Endothelial cell of umbilical vein (primary cell): ENCODE measurements around the gene SCUBE3. TPM values are rescaled to one million over a fixed set of nuclear protein-coding genes. Genes with fewer than 3 reads are reported as not detected.

Source experiments
- BruUV-seq: library from RNA; stranded (reverse); fragments of 400-500 nt; replicated peaks from 2 replicates; lab custom pipeline; 2021; lab: Mats Ljungman, UMichigan
- CTCF ChIA-PET: fragments of 300-600, 350-600 bp; sonication (Branson Sonifier 250); formaldehyde crosslinking; loops from one replicate; lab custom pipeline; 2021; ENCODE audit warnings: antibody characterized with exemption, inconsistent platforms; lab: Charles Lee
- POLR2A ChIA-PET: fragments of 300-600, 350-600 bp; sonication (Branson Sonifier 250); formaldehyde crosslinking; loops from one replicate; lab custom pipeline; 2021; ENCODE audit warnings: antibody characterized with exemption, inconsistent platforms; lab: Charles Lee
- DNase-seq: peaks from one replicate; pipeline ENCODE4 v3.0.0-alpha.2; 2011; ENCODE audit warnings: low read depth, low spot score
- FAIRE-seq: peaks from 2 replicates; lab custom pipeline; 2011; peaks lifted over from hg19 to GRCh38; lab: Jason Lieb, UNC
- H2AFZ ChIP-seq: 2 replicates; pipeline ENCODE4 v1.6.0; 2012; ENCODE audit warnings: low read depth, low read length, control low read depth, inconsistent platforms
- H3K27ac ChIP-seq: 2 replicates; pipeline ENCODE4 v1.5.1; 2011; ENCODE audit warnings: low read depth, mild to moderate bottlenecking, control low read depth, low read length, moderate library complexity; ENCODE audit not compliant: insufficient read depth
- H3K27me3 ChIP-seq, 2 experiments: 2 replicates each; pipeline versions ENCODE4 v1.6.0 to v1.6.1; 2011; ENCODE audit warnings: low read length in 2 of 2, mixed read lengths in 1 of 2; ENCODE audit not compliant: control insufficient read depth in 2 of 2, insufficient read depth in 2 of 2
- H3K36me3 ChIP-seq, 2 experiments: 2 replicates in 1 of 2; 3 replicates in 1 of 2; pipeline ENCODE4 v1.5.1; 2011; ENCODE audit warnings: low read length in 2 of 2, mild to moderate bottlenecking in 1 of 2, moderate library complexity in 1 of 2; ENCODE audit not compliant: control insufficient read depth in 2 of 2, insufficient read depth in 2 of 2; ENCODE audit errors: extremely low read depth in 1 of 2
- H3K4me1 ChIP-seq: 3 replicates; pipeline ENCODE4 v1.5.1; 2011; ENCODE audit warnings: mild to moderate bottlenecking, low read length; ENCODE audit not compliant: control insufficient read depth, insufficient read depth; ENCODE audit errors: extremely low read depth
- H3K4me2 ChIP-seq: 2 replicates; pipeline ENCODE4 v1.6.1; 2011; ENCODE audit warnings: low read length, control low read depth, mixed read lengths; ENCODE audit not compliant: insufficient read depth
- H3K4me3 ChIP-seq, 3 experiments: fragments of 200-600 bp in 1 of 3; sonication (generic), shearing (Covaris generic) in 1 of 3; replicated peaks in 1 of 3; 2 replicates each; pipeline ENCODE4 v1.5.1; 2011 to 2016; ENCODE audit warnings: control low read depth in 3 of 3, low read length in 3 of 3, mild to moderate bottlenecking in 2 of 3, inconsistent platforms in 1 of 3, low read depth in 1 of 3, moderate library complexity in 1 of 3; ENCODE audit not compliant: insufficient read depth in 1 of 3
- H3K79me2 ChIP-seq: 2 replicates; pipeline ENCODE4 v1.6.0; 2012; ENCODE audit warnings: low read length, inconsistent platforms; ENCODE audit not compliant: control insufficient read depth, insufficient read depth
- H3K9ac ChIP-seq: replicated peaks from 2 replicates; pipeline ENCODE3; 2011; ENCODE audit warnings: low read length, control low read depth; ENCODE audit not compliant: insufficient read depth; ENCODE audit errors: extremely low read depth
- H3K9me1 ChIP-seq: replicated peaks from 3 replicates; pipeline ENCODE4 v1.6.0; 2011; ENCODE audit warnings: mild to moderate bottlenecking, low read length; ENCODE audit not compliant: control insufficient read depth, insufficient read depth; ENCODE audit errors: extremely low read depth
- H3K9me3 ChIP-seq: replicated peaks from 2 replicates; pipeline ENCODE4 v1.5.1; 2012; ENCODE audit warnings: low read length, inconsistent platforms; ENCODE audit not compliant: control insufficient read depth, insufficient read depth
- H4K20me1 ChIP-seq: replicated peaks from 2 replicates; pipeline ENCODE3; 2011; ENCODE audit warnings: mild to moderate bottlenecking, low read length; ENCODE audit not compliant: control insufficient read depth, insufficient read depth; ENCODE audit errors: extremely low read depth
- CTCF ChIP-seq, 2 donors: IDR thresholded peaks; 1 replicate in 1 of 2; 2 replicates in 1 of 2; pipeline ENCODE4 v1.5.1; 2011; ENCODE audit warnings: low read length in 2 of 2, mild to moderate bottlenecking in 2 of 2, moderate library complexity in 2 of 2, control low read depth in 1 of 2, inconsistent platforms in 1 of 2, low read depth in 1 of 2; ENCODE audit not compliant: insufficient read depth in 1 of 2; ENCODE audit errors: extremely low read depth in 1 of 2
- EZH2 ChIP-seq: IDR thresholded peaks from 2 replicates; pipeline ENCODE4 v1.6.1; 2012; ENCODE audit warnings: borderline replicate concordance, low read depth, mild to moderate bottlenecking, moderate library complexity, low read length, inconsistent platforms; ENCODE audit not compliant: severe bottlenecking
- FOS ChIP-seq: IDR thresholded peaks from 2 replicates; pipeline ENCODE4 v1.6.1; 2011; ENCODE audit warnings: mild to moderate bottlenecking, low read length, moderate library complexity, borderline replicate concordance; ENCODE audit not compliant: insufficient read depth
- GATA2 ChIP-seq: IDR thresholded peaks from 2 replicates; pipeline ENCODE4 v1.7.0; 2011; ENCODE audit warnings: low read depth, mild to moderate bottlenecking, moderate library complexity, mixed read lengths, low read length; ENCODE audit not compliant: insufficient read length, insufficient read depth
- JUN ChIP-seq: IDR thresholded peaks from 2 replicates; pipeline ENCODE4 v1.6.1; 2011; ENCODE audit warnings: borderline replicate concordance, low read depth; ENCODE audit not compliant: insufficient read length, insufficient read depth
- MAX ChIP-seq: IDR thresholded peaks from 2 replicates; pipeline ENCODE4 v1.6.1; 2011; ENCODE audit not compliant: insufficient read depth, insufficient read length
- POLR2A ChIP-seq: IDR thresholded peaks from 2 replicates; pipeline ENCODE4 v1.6.1; 2012; ENCODE audit warnings: low read depth, mild to moderate bottlenecking, control low read depth, low read length
- POLR2AphosphoS5 ChIP-seq: IDR thresholded peaks from 2 replicates; pipeline ENCODE4 v1.6.1; 2012; ENCODE audit warnings: low read depth, mild to moderate bottlenecking, control low read depth, low read length, moderate library complexity; ENCODE audit not compliant: insufficient read depth
- dilution Hi-C: fragments of 300-500 bp; cut with MboI; formaldehyde crosslinking; loops from one replicate; pipeline ENCODE4 v1.15.0; 2019; ENCODE audit warnings: low sequenced_read_pairs; ENCODE audit not compliant: extremely low pct_ligation_motif_present
- intact Hi-C: fragments of 100-400 bp; cut with micrococcal nuclease; formaldehyde crosslinking; loops from one replicate; pipeline ENCODE4 v1.10.0; 2022
- polyA plus RNA-seq, 4 experiments: library from polyadenylated mRNA; depleted of rRNA in 3 of 4; stranded (reverse) in 3 of 4; unstranded in 1 of 4; fragments of >200 nt; gene quantifications; 2 replicates each; pipeline versions ENCODE4 v1.2.1 to v1.2.3, GENCODE V29; 2011 to 2012; ENCODE audit warnings: missing spikeins in 1 of 4
- total RNA-seq: library from RNA; stranded (reverse); gene quantifications from 2 replicates; pipeline ENCODE4 v1.2.3, GENCODE V29; 2021

The SCUBE3 gene
- total and polyA plus RNA-seq, 2 donors (not counting 3 experiments of a cell fraction or from before 2014, with no cell fraction given), result 1.1 to 1.5 TPM

- Histone ChIP-seq H3K27me3 (peaks cover 2 to 5% of the 10 kb centered on the region in 2 experiments), H3K79me2 (no peaks in the 10 kb centered on the region), H3K4me1 (no peaks in the 10 kb centered on the region), H3K4me3 (no peak overlapping the region), H3K4me2 (no peak overlapping the region), H3K9me3 (no peaks in the 10 kb centered on the region), H3K27ac (no peak overlapping the region), H3K36me3 (no peaks in the 10 kb centered on the region), H3K9ac (no peak overlapping the region), H3K9me1 (no peaks in the 10 kb centered on the region), H2AFZ (no peak overlapping the region), H4K20me1 (no peaks in the 10 kb centered on the region)
- intact Hi-C loops, result no loop called here
- TF ChIP-seq MAX (no peak), POLR2AphosphoS5 (no peak), GATA2 (no peak), POLR2A (no peak), FOS (no peak), CTCF (IDR thresholded peaks at IDR 0.05; ENCODE audit: extremely low read depth in 1 of 2, insufficient read depth in 1 of 2, low read depth in 1 of 2, low read length in 2 of 2) (no peak), JUN (no peak), EZH2 (no peak)
- dilution Hi-C loops, result no loop called here
- ChIA-PET CTCF (interaction anchor here (1.3 to 8.9 kb wide), 3 partner anchors 11 to 208 kb away, joined by 3 to 63 read pairs (median 4); no protein-coding TSS in a partner anchor), POLR2A (no interaction called here)
- DNase-seq, result no peak
- BruUV-seq, result no TSS peak
- no peak for FAIRE-seq
Measured at GRCh38 chr6:35195120-35195780, 18.5 kb upstream of the SCUBE3 start.
